GM12873 (cell line): Measurements from ENCODE around the gene POLR2I.

Source experiments
- CTCF ChIP-seq: IDR thresholded peaks from 2 replicates; pipeline ENCODE4 v1.5.1; 2012; ENCODE audit warnings: low read depth, mild to moderate bottlenecking, moderate library complexity, low read length, control low read depth; ENCODE audit not compliant: insufficient read depth; ENCODE audit errors: missing control alignments

The POLR2I gene

DNA sequence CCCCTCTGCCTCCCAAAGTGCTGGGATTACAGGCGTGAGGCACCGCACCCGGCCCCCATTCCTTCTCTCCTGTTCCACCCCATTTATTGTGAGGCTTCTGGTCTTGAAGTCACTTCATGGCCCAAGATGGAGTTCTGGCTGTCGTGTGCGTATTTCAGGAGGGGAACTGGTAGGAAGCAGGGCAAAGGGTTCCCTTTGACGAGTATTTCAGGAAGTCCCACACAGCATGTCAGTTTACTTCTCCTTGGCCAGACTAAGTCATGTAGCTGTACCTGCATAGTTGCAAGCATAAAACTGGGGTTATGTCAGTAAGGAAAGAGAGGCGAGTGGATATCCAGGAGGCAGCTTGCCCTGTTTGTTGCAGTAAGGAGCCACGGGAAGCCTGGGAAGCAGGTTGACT, 49.8 kb downstream of the POLR2I start:
- no peak for TF ChIP-seq CTCF
